OCI-LY1 (cell line): ENCODE results near the gene PTPRD.

Experiments used
- CTCF ChIP-seq: fragments of 200-600 bp; sonication (generic), shearing (Covaris generic); IDR thresholded peaks from 2 replicates; pipeline ENCODE4 v1.5.1; 2017; ENCODE audit warnings: mild to moderate bottlenecking, antibody characterized with exemption, low read length, moderate library complexity, mixed read lengths
- EZH2 ChIP-seq: fragments of 200-600 bp; sonication (generic), shearing (Covaris generic); IDR thresholded peaks from 2 replicates; pipeline ENCODE4 v1.8.0; 2017; ENCODE audit warnings: borderline replicate concordance, mixed run types, mild to moderate bottlenecking, antibody characterized with exemption, low read length, moderate library complexity, mixed read lengths

- TF ChIP-seq CTCF (no peak), EZH2 (no peak)
Measured at GRCh38 chr9:8633784-8634183, 1979.0 kb downstream of the PTPRD start.
